ENCODE results near the gene SCP2.
"Not testable (repeated sequence)": the region's sequence is repeated elsewhere in the genome, so short reads cannot be mapped to it uniquely, and the experiment has no call there.

SCP2 gene

GRCh38 chr1:52970149-52970548 is 43.1 kb downstream of the SCP2 start:
- no peaks in the 10 kb centered on the region for H3K36me3 ChIP-seq (ENCODE audit: insufficient read depth, low read length)
- H3K9me3 ChIP-seq (ENCODE audit: control insufficient read depth, insufficient read depth, low read length), result no peaks in the 10 kb centered on the region
- H3K4me1 ChIP-seq (ENCODE audit: insufficient read depth, low read length), result peaks cover 2% of the 10 kb centered on the region; the same call in 1 of the 2 replicates
- no peak overlapping the region for H3K9ac ChIP-seq (ENCODE audit: low read depth, low read length)

GRCh38 chr1:52973841-52974240 is 46.8 kb downstream of the SCP2 start:
- no peak overlapping the region for H3K9ac ChIP-seq (ENCODE audit: low read depth, low read length)
- no peaks in the 10 kb centered on the region for H3K9me3 ChIP-seq (ENCODE audit: control insufficient read depth, insufficient read depth, low read length)
- H3K36me3 ChIP-seq (ENCODE audit: insufficient read depth, low read length), result no peaks in the 10 kb centered on the region
- H3K4me1 ChIP-seq (ENCODE audit: insufficient read depth, low read length), result peaks cover 14% of the 10 kb centered on the region; the same call in 1 of the 2 replicates

GRCh38 chr1:52976183-52977035 is 49.3 kb downstream of the SCP2 start:
- no peak overlapping the region for H3K9ac ChIP-seq (ENCODE audit: low read depth, low read length)

GRCh38 chr1:52978045-52978444 is 51.0 kb downstream of the SCP2 start:
- Histone ChIP-seq H3K4me1 (ENCODE audit: insufficient read depth, low read length) (peaks cover 12% of the 10 kb centered on the region; the same call in 1 of the 2 replicates), H3K9ac (ENCODE audit: low read depth, low read length) (no peak overlapping the region), H3K9me3 (ENCODE audit: control insufficient read depth, insufficient read depth, low read length) (no peaks in the 10 kb centered on the region), H3K36me3 (ENCODE audit: insufficient read depth, low read length) (no peaks in the 10 kb centered on the region)

More at GRCh38 chr1:52976183-52977035, 49.3 kb downstream of the SCP2 start:
- Histone ChIP-seq H3K4me1 (ENCODE audit: insufficient read depth, low read length) (peaks cover 12% of the 10 kb centered on the region; the same call in 1 of the 2 replicates), H3K9me3 (ENCODE audit: control insufficient read depth, insufficient read depth, low read length) (no peaks in the 10 kb centered on the region), H3K36me3 (ENCODE audit: insufficient read depth, low read length) (no peaks in the 10 kb centered on the region)

GRCh38 chr1:52992733-52993132 is 65.7 kb downstream of the SCP2 start:
- H3K9ac ChIP-seq (ENCODE audit: low read depth, low read length); H3K4me1 ChIP-seq (ENCODE audit: insufficient read depth, low read length); H3K36me3 ChIP-seq (ENCODE audit: insufficient read depth, low read length); H3K9me3 ChIP-seq (ENCODE audit: control insufficient read depth, insufficient read depth, low read length): not testable (repeated sequence)

- Histone ChIP-seq H3K4me1 (ENCODE audit: insufficient read depth, low read length) (no peaks in the 10 kb centered on the region), H3K36me3 (ENCODE audit: insufficient read depth, low read length) (no peaks in the 10 kb centered on the region), H3K9me3 (ENCODE audit: control insufficient read depth, insufficient read depth, low read length) (no peaks in the 10 kb centered on the region), H3K9ac (ENCODE audit: low read depth, low read length) (no peak overlapping the region)
Observed at GRCh38 chr1:52994656-52995055, 67.6 kb downstream of the SCP2 start.

GRCh38 chr1:52996653-52997052 is 69.6 kb downstream of the SCP2 start:
- Histone ChIP-seq H3K9ac (ENCODE audit: low read depth, low read length) (no peak overlapping the region), H3K9me3 (ENCODE audit: control insufficient read depth, insufficient read depth, low read length) (no peaks in the 10 kb centered on the region), H3K36me3 (ENCODE audit: insufficient read depth, low read length) (no peaks in the 10 kb centered on the region)

GRCh38 chr1:53001128-53001527 is 74.1 kb downstream of the SCP2 start:
- no peaks in the 10 kb centered on the region; the same call in 1 of the 2 replicates for H3K9me3 ChIP-seq (ENCODE audit: control insufficient read depth, insufficient read depth, low read length)
- H3K4me1 ChIP-seq (ENCODE audit: insufficient read depth, low read length), result no peaks in the 10 kb centered on the region
- H3K9ac ChIP-seq (ENCODE audit: low read depth, low read length), result no peak overlapping the region
- H3K36me3 ChIP-seq (ENCODE audit: insufficient read depth, low read length), result no peaks in the 10 kb centered on the region

More at GRCh38 chr1:52996653-52997052, 69.6 kb downstream of the SCP2 start:
- H3K4me1 ChIP-seq (ENCODE audit: insufficient read depth, low read length), result no peaks in the 10 kb centered on the region

- not testable (repeated sequence) for H3K9me3 ChIP-seq (ENCODE audit: control insufficient read depth, insufficient read depth, low read length); H3K9ac ChIP-seq (ENCODE audit: low read depth, low read length); H3K36me3 ChIP-seq (ENCODE audit: insufficient read depth, low read length); H3K4me1 ChIP-seq (ENCODE audit: insufficient read depth, low read length)
Observed at GRCh38 chr1:53006612-53007011, 79.5 kb downstream of the SCP2 start.

- not testable (repeated sequence) for H3K9ac ChIP-seq (ENCODE audit: low read depth, low read length); H3K9me3 ChIP-seq (ENCODE audit: control insufficient read depth, insufficient read depth, low read length); H3K36me3 ChIP-seq (ENCODE audit: insufficient read depth, low read length); H3K4me1 ChIP-seq (ENCODE audit: insufficient read depth, low read length)
Observed at GRCh38 chr1:53010247-53010646, 83.2 kb downstream of the SCP2 start.

GRCh38 chr1:53011175-53011574 is 84.1 kb downstream of the SCP2 start:
- no peaks in the 10 kb centered on the region for H3K9me3 ChIP-seq (ENCODE audit: control insufficient read depth, insufficient read depth, low read length)
- no peaks in the 10 kb centered on the region for H3K36me3 ChIP-seq (ENCODE audit: insufficient read depth, low read length)
- H3K4me1 ChIP-seq (ENCODE audit: insufficient read depth, low read length), result peaks cover 3% of the 10 kb centered on the region; the same call in 1 of the 2 replicates
- no peak overlapping the region for H3K9ac ChIP-seq (ENCODE audit: low read depth, low read length)

- H3K4me1 ChIP-seq (ENCODE audit: insufficient read depth, low read length), result peaks cover 3% of the 10 kb centered on the region; the same call in 1 of the 2 replicates
- H3K9ac ChIP-seq (ENCODE audit: low read depth, low read length), result peak overlapping the region; percentile 60
- no peaks in the 10 kb centered on the region for H3K36me3 ChIP-seq (ENCODE audit: insufficient read depth, low read length)
- H3K9me3 ChIP-seq (ENCODE audit: control insufficient read depth, insufficient read depth, low read length), result no peaks in the 10 kb centered on the region
Observed at GRCh38 chr1:53014791-53015507, 87.9 kb downstream of the SCP2 start.

- Histone ChIP-seq H3K4me1 (ENCODE audit: insufficient read depth, low read length) (peaks cover 3% of the 10 kb centered on the region; the same call in 1 of the 2 replicates), H3K9me3 (ENCODE audit: control insufficient read depth, insufficient read depth, low read length) (no peaks in the 10 kb centered on the region), H3K36me3 (ENCODE audit: insufficient read depth, low read length) (no peaks in the 10 kb centered on the region), H3K9ac (ENCODE audit: low read depth, low read length) (peak overlapping the region; percentile 60)
Observed at GRCh38 chr1:53015508-53015860, 88.4 kb downstream of the SCP2 start.

GRCh38 chr1:53016705-53017104 is 89.6 kb downstream of the SCP2 start:
- H3K36me3 ChIP-seq (ENCODE audit: insufficient read depth, low read length), result no peaks in the 10 kb centered on the region
- peaks cover 3% of the 10 kb centered on the region; the same call in 1 of the 2 replicates for H3K4me1 ChIP-seq (ENCODE audit: insufficient read depth, low read length)
- no peak overlapping the region for H3K9ac ChIP-seq (ENCODE audit: low read depth, low read length)
- H3K9me3 ChIP-seq (ENCODE audit: control insufficient read depth, insufficient read depth, low read length), result no peaks in the 10 kb centered on the region

- no peak overlapping the region for H3K9ac ChIP-seq (ENCODE audit: low read depth, low read length)
- peaks cover 3% of the 10 kb centered on the region; the same call in 1 of the 2 replicates for H3K4me1 ChIP-seq (ENCODE audit: insufficient read depth, low read length)
- H3K9me3 ChIP-seq (ENCODE audit: control insufficient read depth, insufficient read depth, low read length), result no peaks in the 10 kb centered on the region
- no peaks in the 10 kb centered on the region for H3K36me3 ChIP-seq (ENCODE audit: insufficient read depth, low read length)
Observed at GRCh38 chr1:53020588-53020987, 93.5 kb downstream of the SCP2 start.

All from ES-I3 (cell line).